ENCODE measurements around the gene ELP2.
"Not testable (repeated sequence)": the region's sequence is repeated elsewhere in the genome, so short reads cannot be mapped to it uniquely, and the experiment has no call there.

The ELP2 gene

DNA sequence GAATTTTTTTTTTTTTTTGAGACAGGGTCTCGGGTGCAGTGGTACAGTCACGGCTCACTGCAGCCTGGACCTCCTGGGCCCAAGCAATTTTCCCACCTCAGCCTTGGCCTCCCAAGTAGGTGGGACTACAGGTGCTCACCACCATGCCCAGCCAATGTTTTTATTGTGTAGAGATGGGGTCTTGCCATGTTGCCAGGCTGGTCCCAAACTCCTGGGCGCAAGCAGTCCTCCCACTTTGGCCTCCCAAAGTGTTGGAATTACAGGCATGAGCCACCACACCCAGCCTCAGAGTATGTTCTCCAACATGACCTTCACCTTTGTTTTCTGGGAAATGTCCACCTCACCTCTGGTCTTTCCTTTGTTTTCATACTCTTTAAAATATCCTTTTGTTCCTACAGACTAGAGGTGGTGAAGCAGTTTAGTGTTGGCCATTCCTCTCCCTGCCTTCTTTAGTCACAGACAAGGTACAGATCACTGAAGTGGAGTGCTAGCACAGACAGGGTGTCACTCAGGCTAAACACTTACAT, 38.1 kb downstream of the ELP2 start:
- DNase-seq, result no peak

DNA sequence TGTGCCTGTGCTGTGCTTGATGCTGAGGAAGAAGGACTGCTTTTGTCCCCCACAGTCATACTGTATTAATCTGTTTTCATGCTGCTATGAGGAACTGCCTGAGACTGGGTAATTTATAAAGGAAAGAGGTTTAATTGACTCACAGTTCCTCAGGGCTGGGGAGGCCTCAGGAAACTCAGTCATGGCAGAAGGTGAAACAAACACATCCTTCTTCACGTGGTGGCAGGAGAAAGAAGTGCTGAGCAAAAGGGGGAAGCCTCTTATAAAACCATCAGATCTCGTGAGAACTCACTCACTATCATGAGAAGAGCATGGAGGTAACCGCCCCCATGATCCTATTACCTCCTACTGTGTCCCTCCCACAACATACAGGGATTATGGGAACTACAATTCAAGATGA, 38.6 kb downstream of the ELP2 start:
- not testable (repeated sequence) for DNase-seq

DNA sequence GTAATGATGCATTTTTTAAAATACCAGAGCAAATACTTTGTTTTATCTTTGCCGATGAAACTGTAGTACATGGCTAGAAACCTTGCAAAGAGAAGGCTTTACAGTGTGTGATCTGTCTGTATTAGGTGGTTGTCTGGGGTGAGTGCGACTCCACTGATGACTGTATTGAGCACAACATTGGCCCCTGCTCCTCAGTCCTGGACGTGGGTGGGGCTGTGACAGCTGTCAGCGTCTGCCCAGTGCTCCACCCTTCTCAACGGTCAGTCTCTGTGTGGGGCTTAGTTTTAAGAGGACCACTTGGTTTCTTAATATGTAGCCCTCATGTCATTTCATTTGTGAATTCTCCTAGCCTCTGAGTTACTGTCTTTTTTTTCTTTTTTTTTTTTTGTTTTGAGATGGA, 40.2 kb downstream of the ELP2 start:
- no peak for DNase-seq

DNA sequence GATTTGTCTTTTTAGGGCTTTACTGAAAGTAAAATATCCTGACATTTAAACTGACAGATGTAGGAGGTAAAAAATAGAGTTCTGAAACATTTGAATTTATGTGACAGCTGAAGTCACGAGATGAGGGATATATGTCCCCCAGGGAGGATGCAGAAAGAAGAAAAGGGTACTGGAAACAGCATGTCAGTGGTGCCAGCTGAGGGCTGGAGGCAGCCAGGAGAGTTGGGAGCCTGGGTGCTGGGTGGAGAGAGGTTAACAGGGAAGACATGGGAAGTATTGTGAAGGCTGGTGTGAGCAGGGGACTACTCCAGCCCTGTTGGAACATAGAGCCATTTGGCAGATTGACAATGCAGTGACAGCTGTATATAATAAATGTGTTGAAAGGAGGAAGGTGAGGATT, 45.8 kb downstream of the ELP2 start:
- no peak for DNase-seq

DNA sequence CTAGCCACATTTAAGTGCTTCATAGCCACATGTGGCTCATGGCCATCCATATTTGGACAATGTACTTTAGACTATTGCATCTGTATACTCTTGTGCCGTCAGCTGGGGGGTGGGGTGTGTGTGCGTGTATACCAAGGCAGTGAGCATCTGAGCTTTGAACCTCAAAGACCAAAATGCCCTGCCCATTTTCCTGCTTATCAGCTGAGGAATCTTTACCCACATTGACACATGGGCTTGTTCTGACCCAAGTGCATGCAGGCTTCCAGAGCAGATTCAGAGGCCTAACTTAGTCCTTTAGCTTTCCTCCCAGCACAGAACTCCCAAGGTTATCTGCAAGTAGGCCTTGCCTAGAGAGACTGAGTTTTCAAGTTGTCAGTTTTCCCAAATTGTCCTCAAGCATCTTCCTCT, 46.5 kb downstream of the ELP2 start:
- no peak for DNase-seq

DNA sequence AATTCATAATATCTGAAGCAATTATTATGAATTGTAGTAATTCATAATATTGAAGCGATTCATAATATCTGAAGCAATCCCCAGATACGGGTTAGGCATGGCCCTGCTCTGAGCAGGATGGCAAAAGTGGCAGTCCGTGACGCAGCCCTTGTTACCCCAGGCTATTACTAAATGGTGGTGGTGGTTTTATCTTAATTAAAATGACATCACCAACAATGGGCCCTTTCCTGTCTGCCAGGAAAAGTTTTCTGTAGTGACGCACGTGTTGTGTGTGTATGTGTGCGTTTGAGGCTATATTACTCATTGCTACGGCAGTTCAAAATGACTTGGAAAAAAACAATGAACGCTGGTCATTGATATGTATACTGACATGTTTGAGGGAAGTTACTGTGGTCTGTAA, 47.0 kb downstream of the ELP2 start:
- DNase-seq, result no peak

DNA sequence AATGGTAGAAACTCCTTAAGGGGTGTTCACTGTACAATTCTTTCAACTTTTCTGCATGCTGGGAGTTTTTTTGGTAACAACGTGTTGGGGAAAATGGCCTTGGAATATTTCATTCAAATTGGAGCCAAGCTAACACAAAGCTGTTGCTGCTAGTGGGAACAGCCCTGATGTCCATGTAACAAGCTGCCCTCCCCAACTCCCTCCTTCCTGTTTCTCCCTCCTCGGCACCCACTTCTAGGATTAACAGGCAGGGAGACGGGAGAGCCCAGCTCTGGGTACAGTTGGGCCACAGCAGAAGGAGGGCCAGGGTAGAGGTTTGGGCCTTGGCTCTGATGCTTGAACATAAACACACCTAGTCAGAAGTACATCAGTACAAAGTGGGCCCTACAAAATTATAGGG, 48.2 kb downstream of the ELP2 start:
- no peak for DNase-seq

DNA sequence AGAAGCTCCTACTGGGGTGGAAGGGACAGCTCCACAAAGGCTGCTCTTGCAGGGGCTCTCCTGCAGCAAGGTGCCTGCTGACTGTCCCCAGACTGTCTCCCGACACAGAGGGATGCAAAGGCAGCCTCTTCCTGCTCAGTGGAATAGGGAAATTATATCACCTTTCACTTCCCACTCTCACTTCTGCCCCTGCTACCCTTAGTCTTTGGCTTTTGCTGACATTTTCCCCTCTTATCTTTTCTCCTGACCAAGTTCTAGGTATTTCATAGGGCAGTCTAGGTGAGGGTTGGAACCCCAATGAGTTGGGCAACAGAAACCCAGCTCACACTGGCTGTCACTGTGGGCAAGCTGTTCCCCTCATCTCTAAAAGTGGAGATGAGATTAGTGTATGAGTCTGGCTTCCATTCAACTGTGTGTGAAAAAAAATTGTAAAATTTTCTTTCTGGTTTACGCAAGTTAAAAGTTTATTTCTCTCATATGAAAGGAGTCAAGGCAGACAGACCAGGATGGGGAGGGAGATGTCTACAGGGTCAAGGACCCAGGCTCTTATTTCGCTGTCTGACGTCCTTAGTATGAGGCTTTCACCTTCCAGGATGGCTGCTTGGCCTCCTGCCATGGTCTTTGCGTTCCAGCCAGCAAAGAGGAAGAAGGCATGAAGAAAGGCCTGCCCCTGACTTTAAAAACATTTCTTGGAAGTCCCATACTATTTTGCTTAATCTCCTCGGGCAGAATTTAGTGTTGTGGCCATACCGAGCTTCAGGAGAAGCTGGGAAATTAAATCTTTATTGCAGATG, 50.1 kb downstream of the ELP2 start:
- no peak for DNase-seq

DNA sequence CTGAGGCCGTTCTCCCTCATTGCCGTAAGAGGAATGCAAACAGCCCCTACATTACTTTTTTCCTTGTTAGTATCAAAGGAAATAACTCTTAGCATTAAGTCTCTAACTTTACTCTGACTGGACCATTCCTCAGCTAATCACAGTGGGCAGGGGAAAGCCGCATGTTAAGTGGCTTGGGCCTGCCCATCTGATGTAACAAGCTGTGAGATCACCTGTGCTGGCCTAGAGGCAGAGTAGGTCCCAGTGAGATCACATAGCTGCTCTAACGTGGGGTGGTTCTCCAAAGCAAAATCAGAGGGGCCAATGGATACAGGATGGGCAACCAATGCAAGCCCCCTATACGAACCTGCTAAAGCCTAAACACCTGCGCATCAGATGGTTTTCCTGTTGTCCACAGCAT, 51.7 kb downstream of the ELP2 start:
- DNase-seq, result no peak

DNA sequence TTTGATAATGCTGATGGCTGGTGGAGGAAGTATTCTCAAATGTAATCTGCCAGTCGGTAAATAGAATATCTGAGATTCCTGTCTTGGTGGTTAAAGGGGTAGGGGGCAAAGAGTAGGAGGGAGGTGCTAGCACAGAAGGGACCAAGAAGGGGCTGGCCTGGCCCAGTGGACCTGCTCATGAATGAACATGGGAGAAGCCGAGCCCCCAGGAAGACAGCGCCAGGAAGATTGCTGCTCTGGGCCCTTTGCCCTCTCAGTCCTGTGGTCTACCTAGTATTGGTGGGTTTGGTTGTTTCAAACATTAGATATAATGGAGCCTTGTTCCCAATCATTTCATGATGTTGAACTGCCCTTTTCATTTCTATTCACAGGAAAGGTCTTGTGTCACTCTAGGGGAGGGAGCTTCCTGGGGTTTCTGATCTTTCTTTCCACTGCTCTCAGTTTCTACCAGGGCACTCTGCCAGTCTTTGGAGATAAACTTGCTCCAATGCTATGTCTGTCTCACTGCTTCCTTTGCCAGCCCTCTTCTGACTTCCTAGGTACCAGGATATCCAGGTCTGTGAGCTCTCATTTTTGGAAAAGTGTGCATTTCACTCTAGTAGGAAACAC, 52.3 kb downstream of the ELP2 start:
- no peak for DNase-seq

DNA sequence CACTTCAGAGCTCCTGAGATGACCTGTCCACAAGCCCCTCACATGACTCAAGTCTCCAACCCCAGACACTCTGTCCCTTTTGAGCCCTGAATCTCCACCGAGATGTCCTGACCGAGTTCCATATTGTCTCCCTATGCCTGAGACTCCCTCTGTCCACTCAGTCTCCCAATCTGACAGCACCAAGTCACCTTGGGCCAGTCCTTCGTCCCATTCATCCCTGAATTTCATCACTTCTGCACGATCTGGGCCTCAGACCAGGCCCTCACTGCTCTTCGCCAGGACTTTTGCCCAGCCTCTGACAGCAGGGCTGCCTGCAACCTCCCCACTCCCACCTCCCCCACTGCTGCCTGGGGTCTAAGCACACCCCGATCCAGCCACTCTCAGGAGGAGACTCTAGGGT, 53.3 kb downstream of the ELP2 start:
- DNase-seq, result no peak

DNA sequence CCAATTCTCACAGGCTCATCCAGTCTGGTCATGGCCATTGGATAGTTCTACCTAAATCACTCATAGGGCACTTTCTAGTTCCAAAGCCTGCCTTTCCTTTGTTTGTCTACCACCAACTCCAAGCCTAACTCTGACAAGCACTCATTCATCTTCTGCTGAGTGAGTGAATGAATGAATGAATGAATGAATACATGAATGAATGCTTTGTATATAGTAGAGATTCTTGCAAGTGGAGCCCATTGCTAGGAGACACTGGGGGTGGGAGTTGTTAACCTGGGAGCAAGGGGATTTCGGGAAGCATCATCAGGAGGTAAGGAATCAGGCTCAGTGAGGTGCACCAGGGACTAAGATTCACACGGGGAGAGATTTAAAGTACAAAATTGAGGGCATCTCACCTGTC, 54.3 kb downstream of the ELP2 start:
- DNase-seq, result no peak

DNA sequence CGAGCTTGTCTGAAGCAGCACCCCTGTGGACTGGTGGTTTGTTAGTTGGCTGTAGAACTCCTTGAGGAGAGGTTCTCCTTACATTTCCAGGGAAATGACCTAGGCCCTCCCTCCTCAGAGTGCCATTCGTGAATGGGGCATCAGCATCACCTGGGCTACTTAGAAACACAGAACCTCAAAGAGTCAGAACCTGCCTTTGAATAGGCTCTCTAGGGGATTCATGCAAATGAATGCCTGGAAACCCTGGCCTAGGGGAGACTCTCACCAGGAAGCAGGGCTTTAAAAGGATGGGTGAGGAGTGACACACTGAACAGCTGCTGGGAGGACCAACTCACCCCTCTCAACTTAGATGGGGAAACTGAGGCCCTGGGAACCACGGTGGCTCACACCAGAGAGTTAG, 55.5 kb downstream of the ELP2 start:
- DNase-seq, result no peak

DNA sequence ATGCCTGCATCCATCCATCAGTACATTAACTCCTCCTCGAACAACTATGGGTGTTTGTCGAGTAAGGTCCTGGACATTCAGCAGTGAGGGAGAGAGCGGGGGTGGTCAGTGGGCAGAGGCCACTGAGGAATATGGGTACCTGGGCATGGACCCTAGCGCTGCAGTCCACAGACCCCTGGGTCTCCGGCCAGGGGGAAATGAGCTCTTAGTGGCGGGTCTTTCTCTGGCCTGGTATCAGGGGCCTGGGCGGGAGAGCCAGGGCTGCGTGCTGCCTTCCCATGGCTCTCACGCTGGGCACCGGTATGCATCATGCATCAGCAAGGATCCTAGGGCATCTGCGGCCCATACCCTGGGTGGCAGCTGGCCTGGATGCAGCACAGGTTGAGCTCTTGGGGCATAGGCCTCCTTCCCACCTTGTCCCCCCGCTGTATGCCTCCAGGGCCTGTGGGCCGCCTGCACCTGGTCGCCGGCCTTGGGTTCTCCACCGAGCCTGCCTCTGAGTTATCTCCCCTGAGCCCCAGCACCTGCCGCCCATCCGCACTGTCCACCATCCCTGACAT, 56.3 kb downstream of the ELP2 start:
- no peak for DNase-seq

DNA sequence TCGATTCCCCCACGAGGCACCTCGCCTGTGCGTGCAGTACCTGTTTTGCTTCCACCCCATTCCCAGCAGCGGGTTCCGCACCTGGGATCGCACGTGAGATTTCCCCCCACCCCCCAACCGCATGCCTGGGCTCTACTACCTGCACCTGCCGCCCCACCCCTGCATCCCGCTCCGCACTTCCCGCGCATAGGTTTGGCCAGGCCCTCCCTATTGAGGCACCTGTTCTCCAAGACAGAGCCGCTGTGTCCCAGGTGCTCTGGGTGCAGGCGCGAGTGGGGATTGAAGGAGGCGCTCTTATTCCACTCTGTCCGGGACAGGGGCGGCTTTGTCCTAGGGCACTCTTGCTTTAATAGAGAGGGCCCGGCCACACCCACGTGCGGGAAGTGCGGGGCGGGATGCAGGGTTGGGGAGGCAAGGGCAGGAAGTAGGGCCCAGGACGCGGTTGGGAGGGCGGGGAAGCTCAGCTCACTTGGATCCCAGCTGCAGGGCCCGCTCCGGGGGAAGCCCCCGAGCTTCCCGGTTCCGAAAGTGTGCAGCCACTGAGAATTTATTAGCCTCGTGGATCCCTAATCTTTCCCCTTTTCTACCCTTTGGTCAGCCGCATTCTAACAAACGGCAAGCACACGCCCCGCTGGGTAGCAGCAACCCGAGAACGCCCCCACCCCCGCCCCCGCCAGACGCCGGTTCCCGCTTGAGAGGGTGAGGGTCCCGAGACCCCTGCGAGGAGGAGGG, 56.9 kb downstream of the ELP2 start:
- no peak for DNase-seq

DNA sequence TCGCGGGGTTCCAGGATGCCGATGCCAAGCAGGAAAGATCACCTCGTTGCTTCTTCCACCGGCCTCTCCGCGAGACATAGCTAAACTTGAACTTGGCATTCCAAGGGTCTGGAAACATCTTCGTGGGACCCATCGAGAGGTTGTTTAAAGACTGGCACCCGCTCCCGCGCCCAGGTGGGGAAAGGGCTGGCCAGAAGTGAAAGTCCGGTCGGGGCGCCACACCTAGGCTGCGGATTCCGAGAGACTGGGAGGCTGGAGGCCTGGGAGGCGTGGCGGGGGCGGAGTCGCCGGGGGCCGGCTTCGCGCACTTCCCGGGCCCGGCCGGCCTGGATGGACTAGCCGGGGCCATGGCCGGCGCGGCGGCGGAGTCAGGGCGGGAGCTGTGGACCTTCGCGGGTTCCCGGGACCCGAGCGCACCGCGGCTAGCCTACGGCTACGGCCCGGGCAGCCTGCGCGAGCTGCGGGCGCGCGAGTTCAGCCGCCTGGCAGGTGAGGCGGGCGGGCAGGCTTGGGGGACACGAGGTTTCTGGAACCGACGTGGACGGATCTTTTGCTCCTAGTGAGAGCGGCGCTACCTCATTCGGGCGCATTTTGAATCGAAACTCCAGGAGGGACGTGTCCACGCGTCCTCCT, 57.6 kb downstream of the ELP2 start, which contains the start of gene MOCOS:
MOCOS (plus strand) TSS at position 305 of the 633 bp plus-strand sequence; CDS start at position 348, 43 bp downstream.
- DNase-seq, result peak; percentile 30

DNA sequence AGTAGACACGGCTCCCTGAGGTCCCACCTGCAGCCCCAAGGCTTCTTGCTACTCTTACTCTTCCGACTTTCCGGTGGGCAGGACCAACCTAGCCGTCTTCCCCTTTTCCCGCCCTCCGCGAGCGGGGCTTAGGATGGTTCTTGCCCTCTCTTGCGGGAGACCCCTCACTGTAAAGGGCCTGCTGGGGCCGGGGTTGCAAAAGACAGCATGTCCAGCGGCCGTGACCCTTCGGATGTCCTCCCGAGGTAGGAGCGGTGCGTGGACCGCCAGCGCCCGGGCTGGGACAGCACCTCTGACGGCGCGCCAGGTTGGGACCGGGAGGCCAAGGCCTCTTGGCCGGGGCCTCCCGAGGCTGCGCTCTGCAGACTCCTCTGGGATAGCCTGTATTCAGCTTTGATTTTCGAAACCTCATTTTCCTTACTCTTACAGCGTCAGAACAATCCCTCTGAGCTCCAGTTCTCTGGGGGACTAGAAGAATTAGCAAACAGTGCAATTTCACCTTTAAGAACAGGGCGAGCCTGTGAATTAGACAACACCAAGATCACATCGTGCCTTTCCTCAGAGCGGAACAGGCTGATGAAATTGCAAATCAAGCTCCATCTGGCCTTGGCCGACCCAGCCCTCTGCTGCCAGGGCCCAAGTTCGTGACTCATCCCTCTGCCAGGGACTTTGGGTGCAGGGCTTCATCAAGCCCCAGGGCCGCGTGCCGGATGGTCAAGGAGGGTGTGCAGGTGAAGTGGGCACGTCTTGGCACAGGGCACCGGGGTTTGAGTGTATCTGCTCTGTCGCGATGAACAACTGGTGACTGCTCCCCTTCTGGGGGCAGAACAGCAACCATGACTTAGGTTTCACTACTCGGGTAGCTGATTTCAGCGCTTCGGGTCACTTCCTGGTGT, 58.4 kb downstream of the ELP2 start:
- DNase-seq, result peak; percentile 30

DNA sequence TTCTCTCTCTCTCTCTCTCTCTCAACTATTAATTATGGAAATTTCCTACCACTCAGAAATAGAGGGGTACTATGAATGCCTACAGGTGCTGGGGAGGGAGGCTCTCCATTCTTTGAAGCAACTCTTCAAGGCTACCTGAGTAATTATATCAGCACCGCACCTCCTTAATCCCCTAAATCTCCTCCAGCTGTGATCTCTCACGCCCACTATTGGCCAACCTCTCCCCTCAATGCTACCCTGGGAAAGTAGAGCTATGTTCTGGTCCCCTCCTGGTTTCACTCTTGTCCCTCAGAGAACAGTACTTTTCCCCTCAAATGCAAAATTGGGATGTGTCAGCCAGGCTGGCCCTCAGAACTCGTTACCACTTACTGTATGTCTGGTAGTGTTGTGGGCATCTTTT, 59.2 kb downstream of the ELP2 start:
- no peak for DNase-seq

DNA sequence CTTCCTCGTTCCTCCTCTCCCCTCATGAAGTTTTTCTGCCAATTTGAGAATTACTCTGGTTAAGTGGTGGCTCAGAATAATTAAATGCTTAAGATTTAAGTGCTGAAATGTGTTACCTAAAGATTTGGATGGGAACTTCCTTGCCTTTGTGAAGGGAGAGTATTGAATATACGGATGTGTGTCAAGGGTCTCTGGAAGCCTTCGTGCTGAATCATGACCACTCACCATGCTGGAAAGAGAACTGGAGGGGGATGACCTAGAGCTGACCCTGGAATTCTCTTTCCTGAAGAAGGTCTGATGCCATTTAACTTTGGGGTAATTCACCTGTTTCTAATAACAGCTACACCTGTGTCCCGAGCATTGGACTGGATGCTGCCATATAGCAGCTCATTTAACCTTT, 59.8 kb downstream of the ELP2 start:
- DNase-seq, result no peak

DNA sequence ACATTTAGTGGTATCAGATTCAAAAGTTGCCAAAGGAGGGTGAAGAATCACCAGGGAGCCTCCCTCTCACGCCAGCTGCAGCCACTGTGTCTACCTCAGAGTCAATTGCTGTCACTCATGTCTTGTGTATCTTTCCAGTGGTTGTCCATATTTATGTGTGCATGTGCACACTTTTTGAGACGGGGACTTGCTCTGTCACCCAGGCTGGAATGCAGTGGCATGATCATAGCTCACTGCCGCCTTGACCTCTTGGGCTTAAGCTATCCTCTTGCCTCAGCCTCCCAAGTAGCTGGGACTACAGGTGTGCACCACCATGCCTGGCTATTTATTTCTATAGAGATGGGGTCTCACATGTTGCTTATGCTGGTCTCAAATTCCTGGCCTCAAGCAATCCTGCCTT, 61.6 kb downstream of the ELP2 start:
- no peak for DNase-seq

DNA sequence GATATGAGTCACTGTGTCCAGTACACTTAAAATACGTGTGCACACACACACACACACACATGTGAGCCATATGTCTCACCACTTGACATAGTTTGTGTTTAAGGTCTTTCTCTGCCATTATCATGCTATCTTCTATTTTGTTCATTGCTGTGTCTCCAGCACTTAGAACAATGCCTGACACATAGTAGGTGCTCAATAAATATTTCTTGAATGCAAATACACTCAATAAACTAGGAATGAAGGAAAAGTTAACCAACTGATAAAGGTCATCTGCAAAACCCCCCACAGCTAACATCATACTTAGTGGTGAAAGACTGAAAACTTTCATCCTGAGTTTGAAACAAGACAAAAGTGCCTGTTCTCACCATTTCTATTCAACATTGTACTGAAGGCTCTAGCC, 62.0 kb downstream of the ELP2 start:
- no peak for DNase-seq
